Neural cell (in vitro differentiated cells): ENCODE data around the gene ATP2B2. TPM values are rescaled to one million over a fixed set of nuclear protein-coding genes. Genes with fewer than 3 reads are reported as not detected.

ENCODE experiments used
- H2AFZ ChIP-seq: fragments of 200-600, 300-800 bp; sonication (generic), shearing (Covaris generic); 2 replicates; pipeline ENCODE4 v1.6.0; 2014; ENCODE audit warnings: low read depth, mild to moderate bottlenecking, antibody characterized with exemption, low read length, moderate library complexity
- H3F3A ChIP-seq: fragments of 200-600 bp; shearing (Covaris generic); 2 replicates; pipeline ENCODE4 v1.6.1; 2016; ENCODE audit warnings: mild to moderate bottlenecking, moderate library complexity, mixed read lengths, antibody characterized with exemption, low read length; ENCODE audit not compliant: insufficient read depth, poor library complexity, severe bottlenecking
- H3K27ac ChIP-seq: fragments of 200-600, 300-800 bp; sonication (generic), shearing (Covaris generic); 2 replicates; pipeline ENCODE4 v1.5.1; 2014; ENCODE audit warnings: mild to moderate bottlenecking, low read length, moderate library complexity
- H3K27me3 ChIP-seq: fragments of 300-800, 200-600 bp; sonication (generic), shearing (Covaris generic); 2 replicates; pipeline ENCODE4 v1.6.0; 2014; ENCODE audit warnings: mild to moderate bottlenecking, low read depth, low read length, moderate library complexity; ENCODE audit not compliant: insufficient read depth
- H3K36me3 ChIP-seq: fragments of 300-800, 200-600 bp; sonication (generic), shearing (Covaris generic); 2 replicates; pipeline ENCODE4 v1.5.1; 2014; ENCODE audit warnings: mild to moderate bottlenecking, antibody characterized with exemption, low read length, moderate library complexity; ENCODE audit not compliant: insufficient read depth
- H3K4me2 ChIP-seq: fragments of 300-800, 200-600 bp; sonication (generic), shearing (Covaris generic); 2 replicates; pipeline ENCODE4 v1.6.0; 2014; ENCODE audit warnings: mild to moderate bottlenecking, low read length
- H3K4me3 ChIP-seq: fragments of 300-800, 200-600 bp; sonication (generic), shearing (Covaris generic); 2 replicates; pipeline ENCODE4 v1.5.1; 2014; ENCODE audit warnings: mild to moderate bottlenecking, low read length, moderate library complexity
- H3K79me2 ChIP-seq: fragments of 200-600 bp; shearing (Covaris generic); replicated peaks from 2 replicates; pipeline ENCODE4 v1.6.0; 2014; ENCODE audit warnings: mild to moderate bottlenecking, low read length, moderate library complexity; ENCODE audit not compliant: insufficient read depth
- H3K9ac ChIP-seq: fragments of 300-800, 200-600 bp; sonication (generic), shearing (Covaris generic); 2 replicates; pipeline ENCODE4 v1.6.1; 2016; ENCODE audit warnings: mild to moderate bottlenecking, low read length, mixed read lengths
- H3K9me2 ChIP-seq: fragments of 200-600 bp; shearing (Covaris generic); 2 replicates; pipeline ENCODE4 v1.6.1; 2016; ENCODE audit warnings: mild to moderate bottlenecking, low read length, mixed read lengths; ENCODE audit not compliant: insufficient read depth
- H3K9me3 ChIP-seq: fragments of 200-600, 300-800 bp; sonication (generic), shearing (Covaris generic); 2 replicates; pipeline ENCODE4 v1.6.1; 2016; ENCODE audit warnings: mild to moderate bottlenecking, mixed run types, low read length, moderate library complexity, mixed read lengths
- H4K20me1 ChIP-seq: fragments of 200-600 bp; shearing (Covaris generic); 2 replicates; pipeline ENCODE4 v1.6.1; 2016; ENCODE audit warnings: mild to moderate bottlenecking, mixed run types; ENCODE audit not compliant: insufficient read depth
- EP300 ChIP-seq: fragments of 450-650 bp; conservative IDR thresholded peaks from 2 replicates; pipeline ENCODE4 v1.6.1; 2014; ENCODE audit warnings: antibody characterized with exemption, mild to moderate bottlenecking, moderate library complexity; ENCODE audit not compliant: poor library complexity, severe bottlenecking
- EZH2 ChIP-seq: fragments of 200-600, 300-800 bp; shearing (Covaris generic), sonication (generic); IDR thresholded peaks from 2 replicates; pipeline ENCODE4 v1.6.1; 2014; ENCODE audit warnings: antibody characterized with exemption, low read length, borderline replicate concordance, mild to moderate bottlenecking; ENCODE audit not compliant: insufficient read depth, poor library complexity, severe bottlenecking
- MXI1 ChIP-seq: fragments of 450-650 bp; conservative IDR thresholded peaks from 2 replicates; pipeline ENCODE4 v1.6.1; 2014; ENCODE audit warnings: antibody characterized with exemption, mild to moderate bottlenecking; ENCODE audit not compliant: poor library complexity, severe bottlenecking
- POLR2AphosphoS5 ChIP-seq: IDR thresholded peaks from 2 replicates; pipeline ENCODE4 v1.6.1; 2012
- RAD21 ChIP-seq: fragments of 450-650 bp; conservative IDR thresholded peaks from 2 replicates; pipeline ENCODE4 v1.6.1; 2014; ENCODE audit warnings: antibody characterized with exemption, mild to moderate bottlenecking, moderate library complexity
- SMC3 ChIP-seq: fragments of 450-650 bp; conservative IDR thresholded peaks from 2 replicates; pipeline ENCODE4 v1.6.1; 2014; ENCODE audit warnings: antibody characterized with exemption, mild to moderate bottlenecking, moderate library complexity; ENCODE audit not compliant: poor library complexity
- TAF1 ChIP-seq: IDR thresholded peaks from 2 replicates; pipeline ENCODE4 v1.6.1; 2012; ENCODE audit warnings: low read depth
- polyA plus RNA-seq: library from polyadenylated mRNA; depleted of rRNA; stranded (reverse); fragments of >200 nt; gene quantifications from 2 replicates; pipeline ENCODE4 v1.2.3, GENCODE V29; 2014
- TF ChIP-seq, protein P1 (sequence below): IDR thresholded peaks from 2 replicates; pipeline ENCODE4 v1.6.1; 2012; ENCODE audit warnings: borderline replicate concordance
- TF ChIP-seq, protein P2 (sequence below): fragments of 450-650 bp; IDR thresholded peaks from 2 replicates; pipeline ENCODE4 v1.5.1; 2014; ENCODE audit warnings: antibody characterized with exemption, mild to moderate bottlenecking, moderate library complexity; ENCODE audit not compliant: poor library complexity, severe bottlenecking

The ATP2B2 gene
- polyA plus RNA-seq, 1 donor from 2014 or later = 8.3 TPM

DNA sequence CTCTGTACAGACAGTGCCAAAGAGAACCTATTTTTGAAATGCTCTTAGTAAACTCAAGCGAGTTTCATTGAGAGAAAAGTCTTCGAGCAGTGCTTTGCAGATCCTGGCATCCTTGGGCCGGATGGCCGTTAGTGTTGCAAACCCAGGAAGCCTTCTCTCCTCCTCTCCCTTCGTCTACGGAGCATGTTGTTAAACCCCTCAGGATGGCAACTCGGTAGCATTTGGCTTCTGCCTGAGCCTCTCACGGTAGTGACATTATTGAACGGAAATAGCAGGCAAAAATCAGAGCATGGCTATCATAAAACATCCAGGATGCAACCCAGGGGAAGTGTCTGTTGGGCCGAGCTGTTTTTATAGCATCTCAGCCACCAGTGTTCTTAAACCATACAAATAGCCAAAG is 177.8 kb downstream of the ATP2B2 start:
- H3K36me3 ChIP-seq = no peaks in the 10 kb centered on the region
- H3K4me3 ChIP-seq = no peak overlapping the region
- H3K4me2 ChIP-seq = no peak overlapping the region
- H3K9me3 ChIP-seq = no peaks in the 10 kb centered on the region
- no peaks in the 10 kb centered on the region for H3K79me2 ChIP-seq
- no peak overlapping the region for H2AFZ ChIP-seq
- H3K9ac ChIP-seq = no peak overlapping the region
- TF ChIP-seq, protein P1, sequence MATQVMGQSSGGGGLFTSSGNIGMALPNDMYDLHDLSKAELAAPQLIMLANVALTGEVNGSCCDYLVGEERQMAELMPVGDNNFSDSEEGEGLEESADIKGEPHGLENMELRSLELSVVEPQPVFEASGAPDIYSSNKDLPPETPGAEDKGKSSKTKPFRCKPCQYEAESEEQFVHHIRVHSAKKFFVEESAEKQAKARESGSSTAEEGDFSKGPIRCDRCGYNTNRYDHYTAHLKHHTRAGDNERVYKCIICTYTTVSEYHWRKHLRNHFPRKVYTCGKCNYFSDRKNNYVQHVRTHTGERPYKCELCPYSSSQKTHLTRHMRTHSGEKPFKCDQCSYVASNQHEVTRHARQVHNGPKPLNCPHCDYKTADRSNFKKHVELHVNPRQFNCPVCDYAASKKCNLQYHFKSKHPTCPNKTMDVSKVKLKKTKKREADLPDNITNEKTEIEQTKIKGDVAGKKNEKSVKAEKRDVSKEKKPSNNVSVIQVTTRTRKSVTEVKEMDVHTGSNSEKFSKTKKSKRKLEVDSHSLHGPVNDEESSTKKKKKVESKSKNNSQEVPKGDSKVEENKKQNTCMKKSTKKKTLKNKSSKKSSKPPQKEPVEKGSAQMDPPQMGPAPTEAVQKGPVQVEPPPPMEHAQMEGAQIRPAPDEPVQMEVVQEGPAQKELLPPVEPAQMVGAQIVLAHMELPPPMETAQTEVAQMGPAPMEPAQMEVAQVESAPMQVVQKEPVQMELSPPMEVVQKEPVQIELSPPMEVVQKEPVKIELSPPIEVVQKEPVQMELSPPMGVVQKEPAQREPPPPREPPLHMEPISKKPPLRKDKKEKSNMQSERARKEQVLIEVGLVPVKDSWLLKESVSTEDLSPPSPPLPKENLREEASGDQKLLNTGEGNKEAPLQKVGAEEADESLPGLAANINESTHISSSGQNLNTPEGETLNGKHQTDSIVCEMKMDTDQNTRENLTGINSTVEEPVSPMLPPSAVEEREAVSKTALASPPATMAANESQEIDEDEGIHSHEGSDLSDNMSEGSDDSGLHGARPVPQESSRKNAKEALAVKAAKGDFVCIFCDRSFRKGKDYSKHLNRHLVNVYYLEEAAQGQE = no peak
- TF ChIP-seq RAD21 (no peak), EZH2 (no peak), EP300 (no peak), TAF1 (no peak), SMC3 (no peak), MXI1 (no peak), POLR2AphosphoS5 (no peak)
- TF ChIP-seq, protein P2, sequence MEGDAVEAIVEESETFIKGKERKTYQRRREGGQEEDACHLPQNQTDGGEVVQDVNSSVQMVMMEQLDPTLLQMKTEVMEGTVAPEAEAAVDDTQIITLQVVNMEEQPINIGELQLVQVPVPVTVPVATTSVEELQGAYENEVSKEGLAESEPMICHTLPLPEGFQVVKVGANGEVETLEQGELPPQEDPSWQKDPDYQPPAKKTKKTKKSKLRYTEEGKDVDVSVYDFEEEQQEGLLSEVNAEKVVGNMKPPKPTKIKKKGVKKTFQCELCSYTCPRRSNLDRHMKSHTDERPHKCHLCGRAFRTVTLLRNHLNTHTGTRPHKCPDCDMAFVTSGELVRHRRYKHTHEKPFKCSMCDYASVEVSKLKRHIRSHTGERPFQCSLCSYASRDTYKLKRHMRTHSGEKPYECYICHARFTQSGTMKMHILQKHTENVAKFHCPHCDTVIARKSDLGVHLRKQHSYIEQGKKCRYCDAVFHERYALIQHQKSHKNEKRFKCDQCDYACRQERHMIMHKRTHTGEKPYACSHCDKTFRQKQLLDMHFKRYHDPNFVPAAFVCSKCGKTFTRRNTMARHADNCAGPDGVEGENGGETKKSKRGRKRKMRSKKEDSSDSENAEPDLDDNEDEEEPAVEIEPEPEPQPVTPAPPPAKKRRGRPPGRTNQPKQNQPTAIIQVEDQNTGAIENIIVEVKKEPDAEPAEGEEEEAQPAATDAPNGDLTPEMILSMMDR = no peak
- H4K20me1 ChIP-seq = no peaks in the 10 kb centered on the region
- H3K27ac ChIP-seq = no peak overlapping the region
- no peaks in the 10 kb centered on the region for H3F3A ChIP-seq
- H3K27me3 ChIP-seq = no peaks in the 10 kb centered on the region
- no peaks in the 10 kb centered on the region for H3K9me2 ChIP-seq

DNA sequence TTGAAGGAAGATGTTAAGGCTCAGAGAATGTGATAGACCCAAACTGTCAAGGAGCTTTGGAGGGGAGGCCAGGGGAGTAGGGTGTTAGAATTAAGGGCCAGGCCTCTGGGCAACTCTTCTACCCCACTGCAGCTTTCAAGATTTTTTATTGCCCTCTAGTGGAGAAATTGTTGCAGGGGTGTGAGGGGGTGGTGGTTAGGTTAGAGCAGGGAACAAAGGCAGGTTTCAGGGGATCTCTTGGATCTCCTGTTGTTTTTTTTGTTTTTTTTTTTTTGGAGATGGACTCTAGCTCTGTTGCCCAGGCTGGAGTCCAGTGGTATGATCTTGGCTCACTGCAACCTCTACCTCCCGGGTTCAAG is 183.1 kb downstream of the ATP2B2 start:
- H3K36me3 ChIP-seq = no peaks in the 10 kb centered on the region
- H3K9ac ChIP-seq = no peak overlapping the region
- H3K9me2 ChIP-seq = no peaks in the 10 kb centered on the region
- H3K27me3 ChIP-seq = no peaks in the 10 kb centered on the region
- no peak overlapping the region for H3K4me2 ChIP-seq
- H4K20me1 ChIP-seq = no peaks in the 10 kb centered on the region
- TF ChIP-seq MXI1 = no peak
- peaks cover 18% of the 10 kb centered on the region for H3K79me2 ChIP-seq
- H3K4me3 ChIP-seq = no peak overlapping the region
- H3K9me3 ChIP-seq = no peaks in the 10 kb centered on the region
- no peaks in the 10 kb centered on the region for H3F3A ChIP-seq
- no peak overlapping the region for H2AFZ ChIP-seq
- no peak overlapping the region for H3K27ac ChIP-seq
